B cell (primary cell): ENCODE measurements around the gene ACTL6B. TPM values are rescaled to one million over a fixed set of nuclear protein-coding genes. Genes with fewer than 3 reads are reported as not detected.
A peak's percentile ranks its signal among the peaks of the same experiment; 100 is the strongest.

Source experiments
- ATAC-seq: fragments of 200-7000 bp; cut with Tn5 transposase; one replicate; pipeline ENCODE4 v1.10.0; 2021; ENCODE audit warnings: low read depth, mild to moderate bottlenecking, moderate number of reproducible peaks, moderate library complexity
- CTCF ChIA-PET: fragments of 350-600 bp; sonication (Branson Sonifier 250); formaldehyde crosslinking; loops from one replicate; lab custom pipeline; 2021; ENCODE audit warnings: antibody characterized with exemption, inconsistent platforms; lab: Charles Lee
- POLR2A ChIA-PET: fragments of 350-600 bp; sonication (Branson Sonifier 250); formaldehyde crosslinking; loops from one replicate; lab custom pipeline; 2021; ENCODE audit warnings: antibody characterized with exemption; lab: Charles Lee
- DNase-seq: peaks from one replicate; pipeline ENCODE4 v3.0.0; 2013
- H2AFZ ChIP-seq: 2 replicates; pipeline ENCODE4 v1.6.1; 2012; ENCODE audit warnings: mild to moderate bottlenecking, low read depth, low read length; ENCODE audit not compliant: insufficient read depth, poor library complexity, severe bottlenecking
- H3K27ac ChIP-seq, 2 donors: 1 replicate in 1 of 2; 2 replicates in 1 of 2; pipeline ENCODE4 v1.5.1; 2012 to 2013; ENCODE audit warnings: low read length in 2 of 2, mild to moderate bottlenecking in 2 of 2, moderate library complexity in 1 of 2
- H3K27me3 ChIP-seq, 4 experiments: fragments of 200-600 bp in 1 of 4; sonication (generic) in 1 of 4; replicated peaks in 1 of 4; 1 replicate in 2 of 4; 2 replicates in 2 of 4; pipeline versions ENCODE4 v1.6.1 to v1.7.0; 2013 to 2016; ENCODE audit warnings: low read length in 3 of 4, mild to moderate bottlenecking in 2 of 4, mixed read lengths in 1 of 4, moderate library complexity in 1 of 4; ENCODE audit not compliant: insufficient read depth in 4 of 4, control insufficient read depth in 3 of 4; ENCODE audit errors: control extremely low read depth in 1 of 4
- H3K36me3 ChIP-seq, 2 experiments: replicated peaks in 1 of 2; 1 replicate in 1 of 2; 2 replicates in 1 of 2; pipeline versions ENCODE4 v1.6.1 to v1.7.1; 2013; ENCODE audit warnings: low read length in 1 of 2; ENCODE audit not compliant: insufficient read depth in 2 of 2, control insufficient read depth in 1 of 2; ENCODE audit errors: control extremely low read depth in 1 of 2, extremely low read depth in 1 of 2
- H3K4me1 ChIP-seq, 2 donors: fragments of 200-600 bp in 1 of 2; sonication (generic) in 1 of 2; 1 replicate in 1 of 2; 2 replicates in 1 of 2; pipeline versions ENCODE4 v1.5.1 to v1.6.1; 2013 to 2017; ENCODE audit warnings: low read length in 2 of 2; ENCODE audit not compliant: control insufficient read depth in 2 of 2, insufficient read depth in 2 of 2
- H3K4me2 ChIP-seq: replicated peaks from 2 replicates; pipeline ENCODE3; 2012; ENCODE audit warnings: mild to moderate bottlenecking, low read depth, low read length; ENCODE audit not compliant: poor library complexity, severe bottlenecking
- H3K4me3 ChIP-seq, 5 experiments: fragments of 200-600 bp in 1 of 5; sonication (generic) in 1 of 5; 1 replicate in 3 of 5; 2 replicates in 2 of 5; pipeline versions ENCODE4 v1.5.1 to v1.7.0; 2011 to 2016; ENCODE audit warnings: low read length in 4 of 5, mild to moderate bottlenecking in 4 of 5, low read depth in 2 of 5, control low read depth in 1 of 5, moderate library complexity in 1 of 5; ENCODE audit not compliant: insufficient read depth in 1 of 5; ENCODE audit errors: control extremely low read depth in 1 of 5, extremely low read depth in 1 of 5
- H3K79me2 ChIP-seq: fragments of 200-600 bp; sonication (generic); one replicate; pipeline ENCODE4 v1.6.0; 2016; ENCODE audit warnings: low read length; ENCODE audit not compliant: control insufficient read depth, insufficient read depth
- H3K9ac ChIP-seq: fragments of 200-600 bp; sonication (generic); 2 replicates; pipeline ENCODE4 v1.6.1; 2017; ENCODE audit warnings: mild to moderate bottlenecking, low read length, moderate library complexity
- H3K9me3 ChIP-seq, 3 donors: one replicate each; pipeline versions ENCODE4 v1.6.1 to v1.7.1; 2013; ENCODE audit warnings: low read length in 2 of 3; ENCODE audit not compliant: control insufficient read depth in 2 of 3, insufficient read depth in 1 of 3; ENCODE audit errors: control extremely low read depth in 1 of 3
- H4K20me1 ChIP-seq: 2 replicates; pipeline ENCODE4 v1.6.0; 2012; ENCODE audit warnings: mild to moderate bottlenecking, low read length; ENCODE audit not compliant: insufficient read depth, control insufficient read depth, poor library complexity, severe bottlenecking
- H3K27ac Mint-ChIP-seq: one replicate; pipeline ENCODE4 v1.8.0; 2021; ENCODE audit warnings: mixed read lengths
- H3K27me3 Mint-ChIP-seq: one replicate; pipeline ENCODE4 v1.8.0; 2021; ENCODE audit warnings: mixed read lengths
- H3K4me1 Mint-ChIP-seq: one replicate; pipeline ENCODE4 v1.8.0; 2021; ENCODE audit warnings: mixed read lengths
- H3K4me3 Mint-ChIP-seq: one replicate; pipeline ENCODE4 v1.8.0; 2021; ENCODE audit warnings: mixed read lengths
- H3K9me3 Mint-ChIP-seq: one replicate; pipeline ENCODE4 v1.8.0; 2022; ENCODE audit warnings: mixed read lengths; ENCODE audit not compliant: insufficient read depth
- EZH2 ChIP-seq: IDR thresholded peaks from 2 replicates; pipeline ENCODE4 v1.6.1; 2012; ENCODE audit warnings: borderline replicate concordance, low read depth, mild to moderate bottlenecking, moderate library complexity, low read length; ENCODE audit not compliant: insufficient read depth, poor library complexity, severe bottlenecking
- WGBS: methylation state at CpG from one replicate; pipeline ENCODE4 v1.1.5; 2013; ENCODE audit warnings: missing lambda C conversion rate; ENCODE audit not compliant: insufficient coverage; 5-methylcytosine and 5-hydroxymethylcytosine counted together
- intact Hi-C: fragments of 100-400 bp; cut with micrococcal nuclease; formaldehyde crosslinking; loops from one replicate; pipeline ENCODE4 v1.10.0; 2022
- polyA plus RNA-seq: library from polyadenylated mRNA; depleted of rRNA; stranded (reverse); fragments of >200 nt; gene quantifications from 2 replicates; pipeline ENCODE4 v1.2.3, GENCODE V29; 2012
- total RNA-seq, 2 donors: library from RNA; stranded (reverse); fragments of 120-200 nt in 1 of 2; gene quantifications; 1 replicate in 1 of 2; 2 replicates in 1 of 2; pipeline versions ENCODE4 v1.2.3 to v1.2.4, GENCODE V29; 2013 to 2022
- TF ChIP-seq, protein P1 (sequence below): fragments of 200-600 bp; IDR thresholded peaks from one replicate; pipeline ENCODE4 v1.8.0; 2022; ENCODE audit warnings: antibody characterized with exemption, mild to moderate bottlenecking

ACTL6B gene
- total and polyA plus RNA-seq, 2 donors (not counting 1 experiment from before 2014, with no cell fraction given): not detected

DNA sequence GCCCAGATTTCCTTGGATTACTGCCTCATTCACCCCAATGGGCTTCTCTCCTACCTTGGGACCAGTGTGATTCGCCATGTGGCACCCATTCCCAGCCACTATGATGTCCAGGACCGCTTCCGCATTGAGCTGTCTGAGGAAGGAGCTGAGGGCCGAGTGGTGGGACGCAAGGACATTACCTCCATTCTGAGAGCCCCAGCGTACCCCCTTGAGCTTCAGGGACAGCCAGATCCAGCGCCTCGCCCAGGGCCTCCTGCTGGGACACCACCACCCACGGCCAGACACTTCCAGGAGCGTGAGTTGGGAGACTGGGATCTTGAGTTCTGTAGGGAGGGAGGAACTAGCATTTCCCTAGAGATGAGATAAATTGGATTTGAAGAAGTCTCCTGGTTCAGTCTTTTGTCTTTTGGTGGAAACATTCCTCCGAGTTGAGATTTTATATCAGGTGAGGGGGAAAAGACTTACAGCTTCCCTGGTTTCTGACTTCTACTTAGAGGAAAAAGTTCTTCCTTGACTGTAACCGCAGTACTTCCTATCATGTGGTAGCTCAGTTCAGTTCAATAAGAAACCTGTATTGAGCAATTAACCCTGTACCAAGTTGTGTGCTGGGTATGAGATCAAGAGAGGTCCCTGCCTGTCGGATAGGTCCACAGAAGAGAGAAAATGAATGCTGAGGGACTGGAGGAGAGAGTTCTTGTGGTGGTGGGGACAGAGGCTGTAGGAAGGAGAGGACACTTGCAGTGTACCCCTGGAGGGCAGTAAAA, 42.7 kb downstream of the ACTL6B start:
- no peaks in the 10 kb centered on the region for H3K79me2 ChIP-seq
- intact Hi-C loops: loop anchor here (2.0 to 10.0 kb wide), 3 partner anchors 185 to 631 kb away; partner anchors contain the start of genes COPS6, FIS1, MEPCE and ZCWPW1
- H3K4me2 ChIP-seq: peak overlapping the region; percentile 96
- ChIA-PET POLR2A (interaction anchor here (0.6 to 2.6 kb wide), 5 partner anchors 8 to 182 kb away, joined by 3 to 26 read pairs (median 5); partner anchors contain the start of genes FBXO24 and LRCH4), CTCF (interaction anchor here (0.7 to 3.2 kb wide), 10 partner anchors 11 to 177 kb away, joined by 3 to 26 read pairs (median 7); partner anchors contain the start of genes GIGYF1, POP7 and PPP1R35)
- H3K9ac ChIP-seq: no peak overlapping the region
- H3K4me3 Mint-ChIP-seq: peak overlapping the region; percentile 78
- H3K27ac ChIP-seq: no peak overlapping the region
- no peaks in the 10 kb centered on the region for H3K27me3 Mint-ChIP-seq
- no peak overlapping the region for H2AFZ ChIP-seq
- H3K27ac Mint-ChIP-seq: no peak overlapping the region
- no peak overlapping the region for H3K4me3 ChIP-seq
- H3K4me1 ChIP-seq: peaks cover 13 to 19% of the 10 kb centered on the region in 2 donors
- TF ChIP-seq, protein P1, sequence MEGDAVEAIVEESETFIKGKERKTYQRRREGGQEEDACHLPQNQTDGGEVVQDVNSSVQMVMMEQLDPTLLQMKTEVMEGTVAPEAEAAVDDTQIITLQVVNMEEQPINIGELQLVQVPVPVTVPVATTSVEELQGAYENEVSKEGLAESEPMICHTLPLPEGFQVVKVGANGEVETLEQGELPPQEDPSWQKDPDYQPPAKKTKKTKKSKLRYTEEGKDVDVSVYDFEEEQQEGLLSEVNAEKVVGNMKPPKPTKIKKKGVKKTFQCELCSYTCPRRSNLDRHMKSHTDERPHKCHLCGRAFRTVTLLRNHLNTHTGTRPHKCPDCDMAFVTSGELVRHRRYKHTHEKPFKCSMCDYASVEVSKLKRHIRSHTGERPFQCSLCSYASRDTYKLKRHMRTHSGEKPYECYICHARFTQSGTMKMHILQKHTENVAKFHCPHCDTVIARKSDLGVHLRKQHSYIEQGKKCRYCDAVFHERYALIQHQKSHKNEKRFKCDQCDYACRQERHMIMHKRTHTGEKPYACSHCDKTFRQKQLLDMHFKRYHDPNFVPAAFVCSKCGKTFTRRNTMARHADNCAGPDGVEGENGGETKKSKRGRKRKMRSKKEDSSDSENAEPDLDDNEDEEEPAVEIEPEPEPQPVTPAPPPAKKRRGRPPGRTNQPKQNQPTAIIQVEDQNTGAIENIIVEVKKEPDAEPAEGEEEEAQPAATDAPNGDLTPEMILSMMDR: no peak
- TF ChIP-seq EZH2: no peak
- H3K4me1 Mint-ChIP-seq: peaks cover 18% of the 10 kb centered on the region
- 88% methylated on average over 12 of the region's 13 CpGs for WGBS
- H3K27me3 ChIP-seq: no peaks in the 10 kb centered on the region
- H4K20me1 ChIP-seq: no peaks in the 10 kb centered on the region
- ATAC-seq (no peak), DNase-seq (no peak)
- H3K36me3 ChIP-seq: peaks cover 0 to 3% of the 10 kb centered on the region in 2 experiments
- no peaks in the 10 kb centered on the region for H3K9me3 ChIP-seq
- H3K9me3 Mint-ChIP-seq: no peaks in the 10 kb centered on the region
